K562 (cell line): ENCODE measurements around the gene PSORS1C1. TPM values are rescaled to one million over a fixed set of nuclear protein-coding genes. Genes with fewer than 3 reads are reported as not detected.

ENCODE experiments used
- ATAC-seq: fragments of 200-7000 bp; cut with Tn5 transposase; 3 replicates; pipeline ENCODE4 v1.9.1; 2020; ENCODE audit warnings: moderate library complexity
- BruUV-seq: library from RNA; stranded (reverse); fragments of 400-500 nt; replicated peaks from 2 replicates; lab custom pipeline; 2021; lab: Mats Ljungman, UMichigan
- CTCF ChIA-PET: fragments of 300-600 bp; formaldehyde crosslinking; extraction: SDS; loops from one replicate; lab custom pipeline; 2021; ENCODE audit warnings: low intra/inter-chr PET ratio; lab: Yijun Ruan, JAX
- POLR2A ChIA-PET: fragments of 300-600, 350-650 bp; sonication (Branson Sonifier 250); formaldehyde crosslinking; extraction: SDS; loops from one replicate; lab custom pipeline; 2021; ENCODE audit warnings: antibody characterized with exemption, inconsistent platforms; lab: Yijun Ruan, JAX
- DNase-seq, 4 experiments: peaks; one replicate each; pipeline versions ENCODE4 v3.0.0 to v3.0.0-alpha.2; 2011 to 2018; ENCODE audit warnings: low spot score in 3 of 4, mixed read lengths in 3 of 4; ENCODE audit errors: extremely low read depth in 1 of 4
- FAIRE-seq: peaks from 2 replicates; lab custom pipeline; 2011; peaks lifted over from hg19 to GRCh38; lab: Jason Lieb, UNC
- H2AFZ ChIP-seq: 2 replicates; pipeline ENCODE4 v1.6.0; 2011; ENCODE audit warnings: low read depth, low read length, control low read depth, inconsistent platforms
- H3K27ac ChIP-seq: fragments of 200-600 bp; 3 replicates; pipeline ENCODE4 v1.8.0; 2011; ENCODE audit warnings: low read depth, mild to moderate bottlenecking, control low read depth, inconsistent platforms, low read length, moderate library complexity, mixed read lengths; ENCODE audit errors: extremely low read depth
- H3K27me3 ChIP-seq, 2 experiments: fragments of 300-600 bp in 1 of 2; 2 replicates in 1 of 2; 3 replicates in 1 of 2; pipeline versions ENCODE4 v1.6.0 to v1.8.0; 2011; ENCODE audit warnings: inconsistent platforms in 2 of 2, low read length in 2 of 2, mild to moderate bottlenecking in 1 of 2, mixed read lengths in 1 of 2, moderate library complexity in 1 of 2; ENCODE audit not compliant: control insufficient read depth in 2 of 2, insufficient read depth in 2 of 2
- H3K36me3 ChIP-seq: fragments of 300-600 bp; 3 replicates; pipeline ENCODE4 v1.8.0; 2011; ENCODE audit warnings: mild to moderate bottlenecking, low read length, inconsistent platforms; ENCODE audit not compliant: control insufficient read depth, insufficient read depth
- H3K4me1 ChIP-seq, 2 experiments: fragments of 200-600 bp in 1 of 2; replicated peaks in 1 of 2; 2 replicates in 1 of 2; 3 replicates in 1 of 2; pipeline versions ENCODE4 v1.5.1 to v1.8.0; 2011; ENCODE audit warnings: inconsistent platforms in 2 of 2, low read length in 2 of 2, mild to moderate bottlenecking in 1 of 2, mixed read lengths in 1 of 2, moderate library complexity in 1 of 2; ENCODE audit not compliant: control insufficient read depth in 2 of 2, insufficient read depth in 2 of 2
- H3K4me2 ChIP-seq: 2 replicates; pipeline ENCODE4 v1.6.1; 2011; ENCODE audit warnings: low read length, control low read depth, inconsistent platforms, mixed read lengths; ENCODE audit not compliant: insufficient read depth
- H3K4me3 ChIP-seq: fragments of 200-600 bp; sonication (generic), shearing (Covaris generic); 2 replicates; pipeline ENCODE4 v1.5.1; 2016; ENCODE audit warnings: control low read depth, inconsistent platforms
- H3K79me2 ChIP-seq: fragments of 200-600 bp; 3 replicates; pipeline ENCODE4 v1.8.0; 2011; ENCODE audit warnings: low read length, inconsistent platforms; ENCODE audit not compliant: control insufficient read depth, insufficient read depth
- H3K9ac ChIP-seq, 2 experiments: 2 replicates each; pipeline versions ENCODE4 v1.6.0 to v1.6.1; 2011; ENCODE audit warnings: low read depth in 2 of 2, low read length in 2 of 2, control low read depth in 1 of 2, inconsistent platforms in 1 of 2, mild to moderate bottlenecking in 1 of 2, mixed read lengths in 1 of 2; ENCODE audit not compliant: insufficient read depth in 1 of 2
- H3K9me1 ChIP-seq: one replicate; pipeline ENCODE4 v1.6.0; 2011; ENCODE audit warnings: inconsistent platforms, mild to moderate bottlenecking, low read length, moderate library complexity; ENCODE audit not compliant: control insufficient read depth, insufficient read depth
- H3K9me3 ChIP-seq: replicated peaks from 2 replicates; pipeline ENCODE4 v1.5.1; 2011; ENCODE audit warnings: low read depth, low read length, inconsistent platforms; ENCODE audit not compliant: control insufficient read depth, insufficient read depth
- H4K20me1 ChIP-seq: replicated peaks from 2 replicates; pipeline ENCODE4 v1.6.1; 2011; ENCODE audit warnings: low read length, inconsistent platforms, mixed read lengths; ENCODE audit not compliant: control insufficient read depth, insufficient read depth
- ARID3A ChIP-seq: IDR thresholded peaks from 2 replicates; pipeline ENCODE4 v1.6.1; 2012; ENCODE audit warnings: low read depth, low read length, improper control_type of control experiment, borderline replicate concordance
- CCAR2 ChIP-seq: fragments of 200-400 bp; formaldehyde crosslinking; IDR thresholded peaks from 2 replicates; pipeline ENCODE4 v1.6.1; 2017; ENCODE audit warnings: mild to moderate bottlenecking, low read depth, low read length
- RNF2 ChIP-seq: sonication (generic); IDR thresholded peaks from 2 replicates; pipeline ENCODE4 v1.6.1; 2016
- ZNF280A ChIP-seq: fragments of 450-650 bp; IDR thresholded peaks from 2 replicates; pipeline ENCODE4 v1.6.1; 2018; ENCODE audit warnings: mild to moderate bottlenecking, low read depth; ENCODE audit not compliant: partially characterized antibody
- WGBS: fragments of 100-300 bp; shearing (Covaris generic); methylation state at CpG from one replicate; pipeline ENCODE4 v1.1.6; 2016; ENCODE audit warnings: low coverage, mixed read lengths; ENCODE audit not compliant: insufficient coverage; ENCODE audit errors: missing lambda C conversion rate; 5-methylcytosine and 5-hydroxymethylcytosine counted together
- in situ Hi-C: fragments of 300-500 bp; cut with MboI; formaldehyde crosslinking; loops from 4 replicates; pipeline ENCODE4 v1.15.0; 2018; ENCODE audit warnings: inconsistent platforms, mixed read lengths
- intact Hi-C: fragments of 100-400 bp; cut with micrococcal nuclease; formaldehyde crosslinking; loops from 2 replicates; pipeline ENCODE4 v1.14.2; 2022
- polyA plus RNA-seq, 8 experiments: library from polyadenylated mRNA; depleted of rRNA in 4 of 8; stranded (reverse) in 5 of 8; unstranded in 3 of 8; fragments of >200 nt; fragmentation: Nextera tagmentation in 2 of 8; fragmentation: Illumina TruSeq in 1 of 8; extraction: Ambion mirVana in 2 of 8; extraction: Trizol in 1 of 8; gene quantifications; 2 replicates each; pipeline versions ENCODE4 v1.2.1 to v1.2.3, GENCODE V29; 2011 to 2014; ENCODE audit warnings: inconsistent platforms in 1 of 8, missing spikeins in 1 of 8
- total RNA-seq, 7 experiments: library from RNA; depleted of rRNA in 6 of 7; stranded (reverse); fragments of >200 nt in 6 of 7; fragmentation: Illumina TruSeq in 2 of 7; extraction: Trizol in 2 of 7; gene quantifications; 2 replicates each; pipeline versions ENCODE4 v1.2.1 to v1.2.3, GENCODE V29; 2011 to 2021; ENCODE audit warnings: low replicate concordance in 1 of 7

The PSORS1C1 gene
- total and polyA plus RNA-seq, 9 of the 15 experiments (the other 6 are each of a cell fraction or from before 2014, with no cell fraction given): 0.11 TPM; not detected in 8

DNA sequence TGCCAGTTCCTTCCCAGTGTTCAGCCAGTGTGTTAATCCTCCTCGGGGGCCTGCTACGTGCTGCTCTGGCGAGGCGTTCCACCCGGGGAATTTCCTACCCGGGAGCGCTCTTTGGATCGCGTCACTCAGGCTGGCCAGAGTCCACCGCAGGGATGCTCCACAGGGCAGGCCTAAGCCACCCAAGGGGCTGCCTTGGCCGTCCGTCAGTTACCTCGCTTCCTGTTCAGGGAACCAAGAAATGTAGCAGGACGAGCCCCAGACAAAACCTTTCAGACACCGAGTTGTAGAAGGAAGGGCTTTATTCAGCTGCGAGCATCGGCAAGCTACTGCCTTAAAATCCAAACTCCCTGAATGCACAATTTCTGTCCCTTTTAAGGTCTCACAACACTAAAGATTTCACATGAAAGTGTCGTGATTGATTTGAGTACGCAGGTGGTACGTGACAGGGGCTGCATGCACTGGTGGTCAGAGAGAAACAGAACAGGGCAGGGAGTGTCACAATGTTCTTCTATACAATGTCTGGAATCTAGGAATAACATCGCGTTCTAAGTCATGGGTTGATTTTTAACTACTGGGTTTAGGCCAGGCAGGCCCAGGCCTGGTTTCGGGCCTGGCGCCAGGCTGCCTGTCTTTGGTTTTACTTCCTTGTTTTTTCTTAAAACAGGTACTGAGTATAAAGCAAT, 71.6 kb downstream of the PSORS1C1 start:
- TF ChIP-seq CCAR2 (no peak), RNF2 (no peak), ZNF280A (no peak)
- no peaks in the 10 kb centered on the region for H3K9me1 ChIP-seq
- ATAC-seq (no peak), DNase-seq (no peak), FAIRE-seq (no peak)
- no peak overlapping the region for H3K4me2 ChIP-seq
- ChIA-PET CTCF (no interaction called here), POLR2A (no interaction called here)
- WGBS: 74% methylated on average over 24 of the region's 24 CpGs
- H3K4me3 ChIP-seq: no peak overlapping the region
- BruUV-seq: no TSS peak
- H2AFZ ChIP-seq: no peak overlapping the region
- intact Hi-C loops: no loop called here
- H3K36me3 ChIP-seq: no peaks in the 10 kb centered on the region
- H3K79me2 ChIP-seq: no peaks in the 10 kb centered on the region
- no peaks in the 10 kb centered on the region; a peak in 1 of 5 replicates for H3K4me1 ChIP-seq
- H4K20me1 ChIP-seq: no peaks in the 10 kb centered on the region
- H3K9ac ChIP-seq: peak overlapping the region in 1 of 2 experiments; percentile 52; a peak in 1 of 4 replicates
- in situ Hi-C loops: no loop called here
- H3K9me3 ChIP-seq: no peaks in the 10 kb centered on the region
- no peak overlapping the region for H3K27ac ChIP-seq
- H3K27me3 ChIP-seq: no peaks in the 10 kb centered on the region

- H3K9me3 ChIP-seq: no peaks in the 10 kb centered on the region
- no peak for DNase-seq
- intact Hi-C loops: no loop called here
- ChIA-PET CTCF (no interaction called here), POLR2A (no interaction called here)
- H3K9ac ChIP-seq: no peak overlapping the region
- H4K20me1 ChIP-seq: no peaks in the 10 kb centered on the region
- no TSS peak for BruUV-seq
- 51% methylated on average over 4 of the region's 5 CpGs for WGBS
- H3K4me3 ChIP-seq: no peak overlapping the region
- no peaks in the 10 kb centered on the region for H3K9me1 ChIP-seq
- H3K27me3 ChIP-seq: no peaks in the 10 kb centered on the region
- H3K36me3 ChIP-seq: no peaks in the 10 kb centered on the region
- FAIRE-seq: no peak
- H3K4me1 ChIP-seq: no peaks in the 10 kb centered on the region; a peak in 1 of 5 replicates
- no peak for ATAC-seq
- in situ Hi-C loops: no loop called here
- H3K4me2 ChIP-seq: no peak overlapping the region
- no peak overlapping the region for H2AFZ ChIP-seq
- no peaks in the 10 kb centered on the region for H3K79me2 ChIP-seq
- no peak overlapping the region for H3K27ac ChIP-seq
- TF ChIP-seq ARID3A: no peak
These were observed 73.2 kb downstream of the PSORS1C1 start for GRCh38 chr6:31187780-31188194.
